ENCODE results near the gene RIGI.

RIGI gene

DNA sequence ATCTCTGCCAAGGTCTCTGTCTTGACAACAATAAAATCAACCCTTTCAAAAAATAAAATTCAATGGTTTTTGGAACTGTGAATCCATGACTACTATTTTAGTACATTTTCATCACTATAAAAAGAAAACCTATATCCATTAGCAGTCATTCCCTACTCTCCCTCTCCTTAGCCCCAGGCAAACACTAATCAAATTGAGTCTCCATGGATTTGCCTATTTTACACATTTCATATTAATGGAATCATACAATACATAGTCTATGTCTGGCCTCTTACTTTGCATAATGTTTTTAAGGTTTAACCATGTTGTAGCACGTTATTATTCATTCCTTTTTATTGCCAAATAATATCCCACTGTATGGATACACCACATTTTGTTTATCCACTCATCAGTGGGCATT lies 24.1 kb downstream of the RIGI start:
- H2AFZ ChIP-seq (ENCODE audit: low read length): no peak overlapping the region
- TF ChIP-seq CTCF (conservative IDR thresholded peaks at IDR 0.05; ENCODE audit: low read length): no peak
- no peak for TF ChIP-seq EZH2phosphoT487 (IDR thresholded peaks at IDR 0.05; ENCODE audit: borderline replicate concordance)

DNA sequence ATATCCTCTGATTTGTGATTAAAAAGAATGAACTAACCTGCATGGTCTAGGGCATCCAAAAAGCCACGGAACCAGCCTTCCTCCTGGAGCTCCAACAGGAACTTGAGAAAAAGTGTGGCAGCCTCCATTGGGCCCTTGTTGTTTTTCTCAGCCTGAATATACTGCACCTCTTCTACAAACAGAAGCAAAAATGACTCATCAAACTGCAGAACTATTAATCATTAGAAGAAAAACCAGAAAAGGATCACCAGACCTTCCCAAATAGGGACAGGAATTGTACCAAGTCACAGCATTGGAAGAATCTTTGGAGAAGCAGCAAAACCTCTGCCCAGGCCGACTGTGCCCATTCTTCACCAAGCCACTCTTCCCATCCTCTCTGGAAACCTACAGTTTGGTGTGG lies 25.2 kb downstream of the RIGI start:
- Histone ChIP-seq H3K9me2 (replicated peaks; ENCODE audit: low read depth, low read length) (no peaks in the 10 kb centered on the region), H3K27me3 (ENCODE audit: insufficient read depth, low read length, poor library complexity, severe bottlenecking) (no peaks in the 10 kb centered on the region), H3F3A (ENCODE audit: low read depth) (no peaks in the 10 kb centered on the region), H3K36me3 (ENCODE audit: insufficient read depth, low read length) (peaks cover 11% of the 10 kb centered on the region; the same call in 1 of the 2 replicates), H3K79me2 (ENCODE audit: insufficient read depth, low read length) (no peaks in the 10 kb centered on the region), H4K20me1 (ENCODE audit: insufficient read depth, low read length, poor library complexity, severe bottlenecking) (no peaks in the 10 kb centered on the region), H2AFZ (ENCODE audit: low read length) (no peak overlapping the region), H3K4me1 (ENCODE audit: insufficient read depth, low read length, poor library complexity, severe bottlenecking) (no peaks in the 10 kb centered on the region), H3K4me2 (ENCODE audit: low read depth, low read length, poor library complexity, severe bottlenecking) (no peak overlapping the region), H3K9me3 (ENCODE audit: insufficient read depth, low read depth, low read length) (no peaks in the 10 kb centered on the region), H3K9ac (ENCODE audit: low read depth, low read length, poor library complexity, severe bottlenecking) (no peak overlapping the region), H3K4me3 (ENCODE audit: low read length, poor library complexity, severe bottlenecking) (no peak overlapping the region)
- TF ChIP-seq EZH2phosphoT487 (IDR thresholded peaks at IDR 0.05; ENCODE audit: borderline replicate concordance) (no peak), CTCF (conservative IDR thresholded peaks at IDR 0.05; ENCODE audit: low read length) (no peak)

More for the DNA sequence above, 24.1 kb downstream of the RIGI start:
- Histone ChIP-seq H3K27me3 (ENCODE audit: insufficient read depth, low read length, poor library complexity, severe bottlenecking) (no peaks in the 10 kb centered on the region), H3K9ac (ENCODE audit: low read depth, low read length, poor library complexity, severe bottlenecking) (no peak overlapping the region), H3K79me2 (ENCODE audit: insufficient read depth, low read length) (no peaks in the 10 kb centered on the region), H3K4me3 (ENCODE audit: low read length, poor library complexity, severe bottlenecking) (no peak overlapping the region), H3K36me3 (ENCODE audit: insufficient read depth, low read length) (peaks cover 11% of the 10 kb centered on the region; the same call in 1 of the 2 replicates), H3K4me1 (ENCODE audit: insufficient read depth, low read length, poor library complexity, severe bottlenecking) (no peaks in the 10 kb centered on the region), H3K4me2 (ENCODE audit: low read depth, low read length, poor library complexity, severe bottlenecking) (no peak overlapping the region), H3F3A (ENCODE audit: low read depth) (no peaks in the 10 kb centered on the region), H4K20me1 (ENCODE audit: insufficient read depth, low read length, poor library complexity, severe bottlenecking) (no peaks in the 10 kb centered on the region), H3K9me3 (ENCODE audit: insufficient read depth, low read depth, low read length) (no peaks in the 10 kb centered on the region), H3K9me2 (replicated peaks; ENCODE audit: low read depth, low read length) (no peaks in the 10 kb centered on the region)

GRCh38 chr9:32497921-32498320 lies 28.1 kb downstream of the RIGI start:
- H2AFZ ChIP-seq (ENCODE audit: low read length): no peak overlapping the region
- no peaks in the 10 kb centered on the region for H3K79me2 ChIP-seq (ENCODE audit: insufficient read depth, low read length)
- peaks cover 11% of the 10 kb centered on the region; the same call in 1 of the 2 replicates for H3K36me3 ChIP-seq (ENCODE audit: insufficient read depth, low read length)
- no peak overlapping the region for H3K4me2 ChIP-seq (ENCODE audit: low read depth, low read length, poor library complexity, severe bottlenecking)
- no peaks in the 10 kb centered on the region for H3K9me2 ChIP-seq (replicated peaks; ENCODE audit: low read depth, low read length)
- H3K9me3 ChIP-seq (ENCODE audit: insufficient read depth, low read depth, low read length): no peaks in the 10 kb centered on the region
- TF ChIP-seq CTCF (conservative IDR thresholded peaks at IDR 0.05; ENCODE audit: low read length) (no peak), EZH2phosphoT487 (IDR thresholded peaks at IDR 0.05; ENCODE audit: borderline replicate concordance) (no peak)
- H4K20me1 ChIP-seq (ENCODE audit: insufficient read depth, low read length, poor library complexity, severe bottlenecking): no peaks in the 10 kb centered on the region
- H3K27me3 ChIP-seq (ENCODE audit: insufficient read depth, low read length, poor library complexity, severe bottlenecking): no peaks in the 10 kb centered on the region
- H3K4me3 ChIP-seq (ENCODE audit: low read length, poor library complexity, severe bottlenecking): no peak overlapping the region
- H3F3A ChIP-seq (ENCODE audit: low read depth): no peaks in the 10 kb centered on the region
- no peak overlapping the region for H3K9ac ChIP-seq (ENCODE audit: low read depth, low read length, poor library complexity, severe bottlenecking)
- no peaks in the 10 kb centered on the region for H3K4me1 ChIP-seq (ENCODE audit: insufficient read depth, low read length, poor library complexity, severe bottlenecking)

Data from Loucy (cell line).